SK-N-SH (cell line): ENCODE results near the gene AGGF1. TPM values are rescaled to one million over a fixed set of nuclear protein-coding genes. Genes with fewer than 3 reads are reported as not detected.

Source experiments
- CTCF ChIA-PET: fragments of 300-600, 350-600 bp; formaldehyde crosslinking; extraction: SDS; loops from one replicate; lab custom pipeline; 2021; lab: Yijun Ruan, JAX
- POLR2A ChIA-PET: fragments of 350-600 bp; sonication (Branson Sonifier 250); formaldehyde crosslinking; extraction: SDS; loops from one replicate; lab custom pipeline; 2020; ENCODE audit warnings: antibody characterized with exemption, inconsistent platforms; lab: Yijun Ruan, JAX
- DNase-seq: peaks from one replicate; pipeline ENCODE4 v3.0.0; 2012
- H2AFZ ChIP-seq: fragments of 200-600 bp; sonication (generic); 2 replicates; pipeline ENCODE4 v1.8.1; 2016; ENCODE audit warnings: antibody characterized with exemption, mild to moderate bottlenecking, low read depth
- H3F3A ChIP-seq: fragments of 200-600 bp; sonication (generic); replicated peaks from 2 replicates; pipeline ENCODE3; 2016; ENCODE audit warnings: antibody characterized with exemption, mild to moderate bottlenecking; ENCODE audit not compliant: insufficient read depth
- H3K27ac ChIP-seq, 2 experiments: fragments of 200-500 bp in 1 of 2; fragments of 200-600 bp in 1 of 2; sonication (Bioruptor generic) in 1 of 2; sonication (generic), shearing (Covaris generic) in 1 of 2; 2 replicates each; pipeline versions ENCODE4 v1.5.1 to v1.6.1; 2014 to 2016; ENCODE audit warnings: low read depth in 2 of 2, inconsistent platforms in 1 of 2, low read length in 1 of 2, mild to moderate bottlenecking in 1 of 2, mixed read lengths in 1 of 2
- H3K27me3 ChIP-seq: fragments of 200-600 bp; sonication (generic), shearing (Covaris generic); 2 replicates; pipeline ENCODE4 v1.6.1; 2016; ENCODE audit warnings: mixed run types; ENCODE audit not compliant: insufficient read depth
- H3K36me3 ChIP-seq, 2 experiments: fragments of 200-500 bp in 1 of 2; fragments of 200-600 bp in 1 of 2; sonication (Bioruptor generic) in 1 of 2; sonication (generic) in 1 of 2; replicated peaks in 1 of 2; 2 replicates each; pipeline versions ENCODE3 to v1.5.1; 2014 to 2016; ENCODE audit warnings: low read length in 1 of 2, mild to moderate bottlenecking in 1 of 2; ENCODE audit not compliant: insufficient read depth in 2 of 2, control insufficient read depth in 1 of 2
- H3K4me1 ChIP-seq, 2 experiments: fragments of 200-500 bp in 1 of 2; fragments of 200-600 bp in 1 of 2; sonication (Bioruptor generic) in 1 of 2; sonication (generic), shearing (Covaris generic) in 1 of 2; 2 replicates each; pipeline versions ENCODE4 v1.5.1 to v1.6.1; 2014 to 2016; ENCODE audit warnings: low read depth in 1 of 2, low read length in 1 of 2, mixed run types in 1 of 2; ENCODE audit not compliant: insufficient read depth in 2 of 2, control insufficient read depth in 1 of 2
- H3K4me2 ChIP-seq: fragments of 200-600 bp; sonication (generic), shearing (Covaris generic); 2 replicates; pipeline ENCODE4 v1.6.1; 2017; ENCODE audit warnings: mixed run types
- H3K4me3 ChIP-seq, 2 experiments: fragments of 200-500 bp in 1 of 2; fragments of 200-600 bp in 1 of 2; sonication (Bioruptor generic) in 1 of 2; sonication (generic), shearing (Covaris generic) in 1 of 2; 2 replicates each; pipeline versions ENCODE4 v1.5.1 to v1.8.1; 2014 to 2016; ENCODE audit warnings: low read depth in 2 of 2, inconsistent platforms in 1 of 2, low read length in 1 of 2, mild to moderate bottlenecking in 1 of 2, mixed read lengths in 1 of 2, moderate library complexity in 1 of 2
- H3K79me2 ChIP-seq: fragments of 200-600 bp; sonication (generic); 2 replicates; pipeline ENCODE4 v1.8.1; 2017; ENCODE audit warnings: mild to moderate bottlenecking; ENCODE audit not compliant: insufficient read depth
- H3K9ac ChIP-seq: fragments of 200-600 bp; sonication (generic); 2 replicates; pipeline ENCODE4 v1.6.1; 2017; ENCODE audit warnings: mixed run types
- H3K9me2 ChIP-seq: fragments of 200-600 bp; sonication (generic); 2 replicates; pipeline ENCODE4 v1.6.1; 2017; ENCODE audit warnings: mixed run types
- H3K9me3 ChIP-seq: fragments of 200-600 bp; sonication (generic); 2 replicates; pipeline ENCODE4 v1.6.1; 2017; ENCODE audit warnings: mixed run types, mild to moderate bottlenecking, moderate library complexity
- H4K20me1 ChIP-seq: fragments of 200-600 bp; sonication (generic); 2 replicates; pipeline ENCODE4 v1.6.1; 2017; ENCODE audit warnings: mild to moderate bottlenecking, mixed run types; ENCODE audit not compliant: insufficient read depth
- CTCF ChIP-seq: fragments of 200-600 bp; sonication (generic); IDR thresholded peaks from 2 replicates; pipeline ENCODE4 v1.6.1; 2017; ENCODE audit warnings: antibody characterized with exemption, mild to moderate bottlenecking, moderate library complexity
- EP300 ChIP-seq, 2 experiments: IDR thresholded peaks; 2 replicates each; pipeline versions ENCODE4 v1.4.0 to v1.6.1; 2012; ENCODE audit warnings: borderline replicate concordance in 1 of 2, low read depth in 1 of 2, low read length in 1 of 2
- FOXJ3 ChIP-seq: sonication (generic); formaldehyde crosslinking; IDR thresholded peaks from 2 replicates; pipeline ENCODE4 v1.5.1; 2020; ENCODE audit warnings: mild to moderate bottlenecking, missing genetic modification reagents
- GABPA ChIP-seq: IDR thresholded peaks from 2 replicates; pipeline ENCODE4 v1.4.0; 2012; ENCODE audit warnings: low read depth, mild to moderate bottlenecking
- GATA2 ChIP-seq: sonication (generic); formaldehyde crosslinking; IDR thresholded peaks from 2 replicates; pipeline ENCODE4 v1.5.0; 2020; ENCODE audit warnings: mild to moderate bottlenecking, missing genetic modification reagents
- JUND ChIP-seq: IDR thresholded peaks from 2 replicates; pipeline ENCODE4 v1.4.0; 2012
- NRF1 ChIP-seq: IDR thresholded peaks from 2 replicates; pipeline ENCODE4 v1.6.1; 2012; ENCODE audit warnings: low read depth, mild to moderate bottlenecking, low read length
- POLR2AphosphoS5 ChIP-seq: IDR thresholded peaks from 2 replicates; pipeline ENCODE4 v1.6.1; 2012; ENCODE audit warnings: low read depth, low read length
- RCOR1 ChIP-seq: fragments of 150-350 bp; IDR thresholded peaks from 2 replicates; pipeline ENCODE4 v1.6.1; 2017; ENCODE audit warnings: antibody characterized with exemption, low read length
- REST ChIP-seq: IDR thresholded peaks from 2 replicates; pipeline ENCODE4 v1.6.1; 2012; ENCODE audit warnings: mild to moderate bottlenecking, low read depth, low read length, moderate library complexity
- TCF12 ChIP-seq: IDR thresholded peaks from 2 replicates; pipeline ENCODE4 v1.4.0; 2012
- TEAD4 ChIP-seq: IDR thresholded peaks from 2 replicates; pipeline ENCODE4 v1.4.0; 2012; ENCODE audit warnings: mild to moderate bottlenecking, borderline replicate concordance; ENCODE audit not compliant: insufficient read depth
- USF1 ChIP-seq: IDR thresholded peaks from 2 replicates; pipeline ENCODE4 v1.4.0; 2012; ENCODE audit warnings: low read depth, borderline replicate concordance
- USF2 ChIP-seq: fragments of 150-350 bp; IDR thresholded peaks from 2 replicates; pipeline ENCODE4 v1.6.1; 2017; ENCODE audit warnings: antibody characterized with exemption, low read length, low read depth, borderline replicate concordance
- YY1 ChIP-seq: IDR thresholded peaks from 2 replicates; pipeline ENCODE4 v1.4.0; 2012; ENCODE audit warnings: low read depth, mild to moderate bottlenecking
- WGBS: methylation state at CpG from one replicate; pipeline ENCODE4 v1.1.6; 2017; ENCODE audit warnings: low lambda C conversion rate; 5-methylcytosine and 5-hydroxymethylcytosine counted together
- polyA plus RNA-seq, 3 experiments: library from polyadenylated mRNA; depleted of rRNA; stranded (reverse); fragments of >200 nt; gene quantifications; 2 replicates each; pipeline ENCODE4 v1.2.3, GENCODE V29; 2012

Gene AGGF1
- polyA plus RNA-seq, 1 of the 3 experiments (the other 2 are of a cell fraction): 9.8 TPM

- TF ChIP-seq REST (no peak), POLR2AphosphoS5 (no peak), RCOR1 (no peak), NRF1 (no peak), USF1 (no peak), FOXJ3 (CRISPR knock-in tag) (no peak), CTCF (no peak), JUND (no peak), TCF12 (no peak)
Measured at GRCh38 chr5:77006124-77006523, 24.1 kb upstream of the AGGF1 start (continued).

- no peak for DNase-seq
Measured at GRCh38 chr5:77008413-77008812, 21.8 kb upstream of the AGGF1 start.

More at GRCh38 chr5:77008413-77008812, 21.8 kb upstream of the AGGF1 start:
- Histone ChIP-seq H3K27me3 (no peaks in the 10 kb centered on the region), H3K9me2 (no peaks in the 10 kb centered on the region), H4K20me1 (no peaks in the 10 kb centered on the region), H3K4me3 (no peak overlapping the region), H3K79me2 (no peaks in the 10 kb centered on the region), H3K36me3 (no peaks in the 10 kb centered on the region), H3K9me3 (no peaks in the 10 kb centered on the region), H3F3A (no peaks in the 10 kb centered on the region), H3K9ac (no peak overlapping the region), H3K4me1 (no peaks in the 10 kb centered on the region; a peak in 1 of 4 replicates), H3K27ac (no peak overlapping the region), H2AFZ (no peak overlapping the region), H3K4me2 (no peak overlapping the region)
- TF ChIP-seq GATA2 (CRISPR knock-in tag) (0 out of 2 replicates have a peak, but pooled peaks have one; percentile 20), RCOR1 (peak; percentile 78; the same call in 1 of the 2 replicates), GABPA (no peak), EP300 (IDR thresholded peaks at IDR 0.05; ENCODE audit: borderline replicate concordance in 1 of 2, low read depth in 1 of 2, low read length in 1 of 2) (0 out of 4 replicates have a peak, but pooled peaks of 1 of the 2 experiments have one; percentile 13), TEAD4 (peak; percentile 64; the same call in 1 of the 2 replicates), YY1 (no peak), USF2 (no peak), REST (no peak)
- CTCF ChIA-PET: interaction anchor here (1.3 kb wide), 1 partner anchor 69 kb away, joined by 4 read pairs; no protein-coding TSS in a partner anchor
- WGBS: 4% methylated on average over 3 of the region's 3 CpGs
- POLR2A ChIA-PET: no interaction called here
